DOHH2 (cell line): ENCODE measurements around the gene PGP.

Experiments used
- H3F3A ChIP-seq: fragments of 200-600 bp; sonication (generic), shearing (Covaris generic); 2 replicates; pipeline ENCODE4 v1.6.0; 2016; ENCODE audit warnings: antibody characterized with exemption, mild to moderate bottlenecking; ENCODE audit not compliant: control insufficient read depth, insufficient read depth
- H3K27ac ChIP-seq: fragments of 200-600 bp; sonication (generic); 2 replicates; pipeline ENCODE4 v1.5.1; 2014; ENCODE audit warnings: low read depth, mild to moderate bottlenecking, low read length, moderate library complexity
- H3K27me3 ChIP-seq: fragments of 200-600 bp; sonication (generic); 2 replicates; pipeline ENCODE4 v1.6.1; 2014; ENCODE audit warnings: mild to moderate bottlenecking, low read length, mixed read lengths; ENCODE audit not compliant: control insufficient read depth
- H3K36me3 ChIP-seq: fragments of 200-600 bp; sonication (generic); 2 replicates; pipeline ENCODE4 v1.6.1; 2014; ENCODE audit warnings: mild to moderate bottlenecking, low read length, moderate library complexity, mixed read lengths; ENCODE audit not compliant: control insufficient read depth
- H3K4me1 ChIP-seq: fragments of 200-600 bp; sonication (generic); 2 replicates; pipeline ENCODE4 v1.6.1; 2014; ENCODE audit warnings: mild to moderate bottlenecking, low read length, mixed read lengths; ENCODE audit not compliant: control insufficient read depth
- H3K4me2 ChIP-seq: fragments of 200-600 bp; sonication (generic); 2 replicates; pipeline ENCODE4 v1.6.0; 2014; ENCODE audit warnings: mild to moderate bottlenecking, low read length, moderate library complexity
- H3K4me3 ChIP-seq: fragments of 200-600 bp; sonication (generic); 2 replicates; pipeline ENCODE4 v1.5.1; 2014; ENCODE audit warnings: mild to moderate bottlenecking, low read length, mixed read lengths
- H3K79me2 ChIP-seq: fragments of 200-600 bp; sonication (generic); 2 replicates; pipeline ENCODE4 v1.6.1; 2014; ENCODE audit warnings: mild to moderate bottlenecking, low read length, mixed read lengths; ENCODE audit not compliant: control insufficient read depth
- H3K9me2 ChIP-seq: fragments of 200-600 bp; sonication (generic); replicated peaks from 2 replicates; pipeline ENCODE4 v1.6.1; 2014; ENCODE audit warnings: mild to moderate bottlenecking, low read length, mixed read lengths; ENCODE audit not compliant: control insufficient read depth
- H3K9me3 ChIP-seq: fragments of 200-600 bp; sonication (generic); 2 replicates; pipeline ENCODE4 v1.6.1; 2014; ENCODE audit warnings: antibody characterized with exemption, low read length, mixed read lengths; ENCODE audit not compliant: control insufficient read depth, insufficient read depth
- H4K20me1 ChIP-seq: fragments of 200-600 bp; sonication (generic); 2 replicates; pipeline ENCODE4 v1.6.0; 2014; ENCODE audit warnings: low read depth, mild to moderate bottlenecking, antibody characterized with exemption, low read length, moderate library complexity; ENCODE audit not compliant: control insufficient read depth, insufficient read depth
- EZH2phosphoT487 ChIP-seq: fragments of 200-600 bp; sonication (generic); IDR thresholded peaks from 2 replicates; pipeline ENCODE4 v1.6.1; 2017; ENCODE audit warnings: borderline replicate concordance, mild to moderate bottlenecking, antibody characterized with exemption, low read length, moderate library complexity, mixed read lengths
- TF ChIP-seq, protein P1 (sequence below): fragments of 200-600 bp; sonication (generic); IDR thresholded peaks from one replicate; pipeline ENCODE4 v1.5.1; 2014; ENCODE audit warnings: antibody characterized with exemption, mild to moderate bottlenecking, low read depth, low read length; ENCODE audit not compliant: poor library complexity, severe bottlenecking

The PGP gene

DNA sequence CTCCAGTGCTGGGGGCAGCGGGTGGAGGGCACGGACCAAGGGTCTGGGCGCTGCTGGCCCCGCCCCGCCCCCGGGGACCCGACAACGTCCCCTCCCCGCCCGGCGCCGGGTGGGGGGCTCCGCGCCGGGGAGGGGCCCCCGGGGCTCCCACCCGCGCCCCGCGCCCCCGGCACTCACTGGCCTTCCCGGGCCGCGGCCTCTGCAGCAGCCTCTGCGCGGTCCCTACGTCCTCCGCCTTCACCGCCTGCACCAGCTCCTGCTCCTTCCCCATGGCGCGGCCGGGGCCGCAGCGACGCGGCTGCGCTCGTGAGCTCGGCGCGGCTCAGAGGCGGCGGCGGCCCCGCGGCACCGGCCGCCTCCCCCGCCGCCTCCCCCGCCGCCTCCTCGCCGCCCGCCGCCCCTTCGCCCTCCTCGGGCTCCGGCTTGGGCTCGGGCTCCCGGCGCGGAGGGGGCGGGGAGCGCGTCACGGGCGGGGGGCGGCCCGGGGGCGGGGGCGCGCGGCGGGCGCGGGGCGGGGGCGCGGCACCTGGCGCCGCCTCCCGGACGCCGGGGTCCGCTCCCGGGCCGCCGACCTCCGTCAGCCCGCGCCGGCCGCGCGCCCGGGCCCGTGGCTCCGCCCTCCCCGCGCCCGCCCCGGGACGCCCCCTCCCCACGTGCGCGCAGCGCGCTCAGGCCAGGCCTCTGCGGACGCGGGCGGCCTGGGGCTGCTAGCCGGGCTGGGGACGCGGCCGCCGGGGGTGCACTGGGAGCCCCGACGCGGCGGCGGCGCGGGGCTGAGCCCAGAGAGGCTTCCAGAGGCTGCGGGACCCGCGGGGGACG is 18.3 kb downstream of the PGP start, which contains the start of gene CASKIN1:
Gene CASKIN1 (minus strand): TSS at position 444 of the 819 bp plus-strand sequence. CDS start 173 bp downstream, at position 271.
- H3K9me2 ChIP-seq, result no peaks in the 10 kb centered on the region
- H3K79me2 ChIP-seq, result no peaks in the 10 kb centered on the region
- peaks cover 10% of the 10 kb centered on the region for H3K4me1 ChIP-seq
- H3K27me3 ChIP-seq, result peaks cover 64% of the 10 kb centered on the region
- peak within 1 kb of the TSS; percentile 10; the same call in 1 of the 2 replicates for H3K4me3 ChIP-seq
- no peak within 1 kb of the TSS for H3K27ac ChIP-seq
- H4K20me1 ChIP-seq, result peaks cover 5% of the 10 kb centered on the region; the same call in 1 of the 2 replicates
- H3F3A ChIP-seq, result no peaks in the 10 kb centered on the region
- no peaks in the 10 kb centered on the region for H3K9me3 ChIP-seq
- H3K4me2 ChIP-seq, result peak within 1 kb of the TSS; percentile 33
- no peaks in the 10 kb centered on the region for H3K36me3 ChIP-seq
- TF ChIP-seq, protein P1, sequence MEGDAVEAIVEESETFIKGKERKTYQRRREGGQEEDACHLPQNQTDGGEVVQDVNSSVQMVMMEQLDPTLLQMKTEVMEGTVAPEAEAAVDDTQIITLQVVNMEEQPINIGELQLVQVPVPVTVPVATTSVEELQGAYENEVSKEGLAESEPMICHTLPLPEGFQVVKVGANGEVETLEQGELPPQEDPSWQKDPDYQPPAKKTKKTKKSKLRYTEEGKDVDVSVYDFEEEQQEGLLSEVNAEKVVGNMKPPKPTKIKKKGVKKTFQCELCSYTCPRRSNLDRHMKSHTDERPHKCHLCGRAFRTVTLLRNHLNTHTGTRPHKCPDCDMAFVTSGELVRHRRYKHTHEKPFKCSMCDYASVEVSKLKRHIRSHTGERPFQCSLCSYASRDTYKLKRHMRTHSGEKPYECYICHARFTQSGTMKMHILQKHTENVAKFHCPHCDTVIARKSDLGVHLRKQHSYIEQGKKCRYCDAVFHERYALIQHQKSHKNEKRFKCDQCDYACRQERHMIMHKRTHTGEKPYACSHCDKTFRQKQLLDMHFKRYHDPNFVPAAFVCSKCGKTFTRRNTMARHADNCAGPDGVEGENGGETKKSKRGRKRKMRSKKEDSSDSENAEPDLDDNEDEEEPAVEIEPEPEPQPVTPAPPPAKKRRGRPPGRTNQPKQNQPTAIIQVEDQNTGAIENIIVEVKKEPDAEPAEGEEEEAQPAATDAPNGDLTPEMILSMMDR, result no peak

DNA sequence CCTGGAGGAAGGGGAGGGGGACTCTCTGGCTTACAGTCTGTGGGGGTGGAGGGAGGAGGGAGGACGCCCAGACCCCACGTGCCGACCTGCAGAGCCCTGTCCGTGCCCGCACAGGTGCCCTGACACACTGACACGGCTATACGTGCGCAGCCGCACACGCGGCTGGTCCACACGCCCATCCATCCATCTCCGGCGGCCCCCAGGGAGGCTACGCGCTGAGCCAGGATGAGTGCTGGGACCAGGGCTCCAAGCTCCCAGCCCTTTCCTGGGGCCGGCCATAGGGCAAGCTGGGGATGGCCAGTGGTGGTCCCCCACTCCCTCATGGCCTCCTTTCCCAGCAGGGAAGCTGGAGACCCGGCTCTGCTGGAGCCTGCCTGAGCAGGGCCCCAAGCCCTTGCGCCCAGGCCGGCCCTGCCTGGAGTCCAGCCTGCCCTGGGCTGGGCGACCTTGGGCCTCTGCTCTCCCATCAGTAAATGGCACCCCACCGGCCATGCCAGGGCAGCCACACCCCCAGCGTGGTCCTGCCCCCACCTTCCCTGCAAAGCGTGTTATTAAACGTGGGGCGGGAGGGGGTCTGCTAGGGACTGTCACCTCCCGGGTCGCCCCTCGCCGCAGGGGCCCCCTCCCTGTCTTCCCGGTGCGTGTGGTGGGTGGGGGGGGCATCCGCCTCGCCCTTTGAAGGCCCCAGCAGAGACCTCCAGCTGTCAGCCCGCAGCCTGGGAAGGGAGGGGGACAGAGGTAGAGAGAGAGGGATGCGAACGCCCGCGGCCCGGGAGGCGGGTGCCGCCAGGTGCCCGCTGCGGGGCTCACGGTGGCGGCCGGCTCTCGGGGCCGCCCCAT is 19.1 kb downstream of the PGP start:
- Histone ChIP-seq H3K9me2 (no peaks in the 10 kb centered on the region), H3K27ac (no peak overlapping the region), H3K27me3 (peaks cover 63% of the 10 kb centered on the region), H3K79me2 (no peaks in the 10 kb centered on the region), H3K36me3 (no peaks in the 10 kb centered on the region), H3K4me2 (peak overlapping the region; percentile 33), H3K4me3 (peak overlapping the region; percentile 10; the same call in 1 of the 2 replicates), H3K9me3 (no peaks in the 10 kb centered on the region), H4K20me1 (peaks cover 5% of the 10 kb centered on the region; the same call in 1 of the 2 replicates), H3K4me1 (peaks cover 10% of the 10 kb centered on the region), H3F3A (no peaks in the 10 kb centered on the region)
- TF ChIP-seq EZH2phosphoT487, result peak; percentile 93
- TF ChIP-seq, protein P1, result no peak

DNA sequence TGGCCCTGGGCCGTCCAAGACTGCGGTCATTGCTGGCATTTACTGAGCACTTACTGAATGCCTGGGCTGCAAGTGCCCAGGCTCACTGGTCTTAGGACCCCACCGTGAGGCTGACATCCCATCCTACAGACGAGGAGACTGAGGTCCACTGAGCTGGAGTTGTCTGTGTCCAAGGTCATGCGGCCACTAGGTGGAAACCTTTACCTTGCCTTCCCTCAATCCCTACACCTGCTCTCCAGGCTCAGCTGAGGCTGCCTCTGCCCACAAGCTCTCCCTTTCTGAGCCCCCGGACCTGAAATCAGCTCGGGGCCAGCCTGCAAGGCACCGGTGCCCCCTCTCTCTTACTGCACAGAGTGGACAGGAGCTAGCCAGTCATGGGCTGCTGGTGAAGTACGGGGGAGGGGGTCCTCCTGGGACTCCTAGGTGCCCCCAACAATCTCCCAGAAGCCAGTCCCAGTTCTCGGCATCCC is 19.8 kb downstream of the PGP start:
- Histone ChIP-seq H3K4me2 (peak overlapping the region; percentile 33), H3K9me2 (no peaks in the 10 kb centered on the region), H3K4me3 (no peak overlapping the region), H3K27ac (no peak overlapping the region), H3K36me3 (no peaks in the 10 kb centered on the region), H4K20me1 (peaks cover 5% of the 10 kb centered on the region; the same call in 1 of the 2 replicates), H3K9me3 (no peaks in the 10 kb centered on the region), H3K4me1 (peaks cover 10% of the 10 kb centered on the region), H3K79me2 (no peaks in the 10 kb centered on the region), H3K27me3 (peaks cover 57% of the 10 kb centered on the region), H3F3A (no peaks in the 10 kb centered on the region)
- TF ChIP-seq, protein P1, result peak; percentile 56
- no peak; the same call in 1 of the 2 replicates for TF ChIP-seq EZH2phosphoT487
